ENCODE data around the gene ANO1. TPM values are rescaled to one million over a fixed set of nuclear protein-coding genes. Genes with fewer than 3 reads are reported as not detected.

The ANO1 gene
- total and polyA plus RNA-seq, 2 donors (not counting 1 experiment from before 2014, with no cell fraction given), result not detected

- ChIA-PET POLR2A (no interaction called here), CTCF (no interaction called here)
- Histone ChIP-seq H3K9me3 (ENCODE audit: control extremely low read depth in 1 of 3, control insufficient read depth in 2 of 3, insufficient read depth in 1 of 3, low read length in 2 of 3) (no peaks in the 10 kb centered on the region), H3K79me2 (ENCODE audit: control insufficient read depth, insufficient read depth, low read length) (no peaks in the 10 kb centered on the region), H3K4me3 (ENCODE audit: control extremely low read depth in 1 of 5, extremely low read depth in 1 of 5, insufficient read depth in 1 of 5, low read depth in 2 of 5, low read length in 4 of 5) (no peak overlapping the region), H3K4me1 (ENCODE audit: control insufficient read depth in 2 of 2, insufficient read depth in 2 of 2, low read length in 2 of 2) (no peaks in the 10 kb centered on the region), H3K4me2 (replicated peaks; ENCODE audit: low read depth, low read length, poor library complexity, severe bottlenecking) (no peak overlapping the region), H3K36me3 (replicated peaks in 1 of 2; ENCODE audit: control extremely low read depth in 1 of 2, control insufficient read depth in 1 of 2, extremely low read depth in 1 of 2, insufficient read depth in 2 of 2, low read length in 1 of 2) (no peaks in the 10 kb centered on the region), H3K27me3 (replicated peaks in 1 of 4; ENCODE audit: control extremely low read depth in 1 of 4, control insufficient read depth in 3 of 4, insufficient read depth in 4 of 4, low read length in 3 of 4) (peaks cover 0 to 16% (median 3%) of the 10 kb centered on the region in 4 experiments), H3K9ac (ENCODE audit: low read length) (no peak overlapping the region), H3K27ac (ENCODE audit: low read length in 2 of 2) (no peak overlapping the region), H2AFZ (ENCODE audit: insufficient read depth, low read depth, low read length, poor library complexity, severe bottlenecking) (no peak overlapping the region), H4K20me1 (ENCODE audit: control insufficient read depth, insufficient read depth, low read length, poor library complexity, severe bottlenecking) (no peaks in the 10 kb centered on the region)
- Mint-ChIP-seq H3K9me3 (ENCODE audit: insufficient read depth) (no peaks in the 10 kb centered on the region), H3K27ac (no peak overlapping the region), H3K27me3 (peaks cover 9% of the 10 kb centered on the region), H3K4me1 (peaks cover 2% of the 10 kb centered on the region), H3K4me3 (no peak overlapping the region)
- peak; percentile 36 for TF ChIP-seq CTCF (IDR thresholded peaks at IDR 0.05)
- no peak for TF ChIP-seq EZH2 (IDR thresholded peaks at IDR 0.05; ENCODE audit: borderline replicate concordance, insufficient read depth, low read depth, low read length, poor library complexity, severe bottlenecking)
- WGBS (ENCODE audit: insufficient coverage), result 21% methylated on average over 21 of the region's 22 CpGs
- ATAC-seq (ENCODE audit: low read depth) (no peak), DNase-seq (peak; percentile 32)
- intact Hi-C loops (cut with micrococcal nuclease), result no loop called here
Measured at GRCh38 chr11:70191495-70192140, 113.5 kb downstream of the ANO1 start.

- peaks cover 2% of the 10 kb centered on the region for H3K4me1 Mint-ChIP-seq
- H3K27ac ChIP-seq (ENCODE audit: low read length in 2 of 2), result no peak overlapping the region
- no peak overlapping the region for H3K9ac ChIP-seq (ENCODE audit: low read length)
- no peaks in the 10 kb centered on the region for H3K79me2 ChIP-seq (ENCODE audit: control insufficient read depth, insufficient read depth, low read length)
- H3K4me3 ChIP-seq (ENCODE audit: control extremely low read depth in 1 of 5, extremely low read depth in 1 of 5, insufficient read depth in 1 of 5, low read depth in 2 of 5, low read length in 4 of 5), result no peak overlapping the region
- no peak overlapping the region for H3K27ac Mint-ChIP-seq
- H2AFZ ChIP-seq (ENCODE audit: insufficient read depth, low read depth, low read length, poor library complexity, severe bottlenecking), result no peak overlapping the region
- H3K9me3 Mint-ChIP-seq (ENCODE audit: insufficient read depth), result no peaks in the 10 kb centered on the region
- no peaks in the 10 kb centered on the region for H4K20me1 ChIP-seq (ENCODE audit: control insufficient read depth, insufficient read depth, low read length, poor library complexity, severe bottlenecking)
- H3K4me2 ChIP-seq (replicated peaks; ENCODE audit: low read depth, low read length, poor library complexity, severe bottlenecking), result no peak overlapping the region
- H3K4me1 ChIP-seq (ENCODE audit: control insufficient read depth in 2 of 2, insufficient read depth in 2 of 2, low read length in 2 of 2), result no peaks in the 10 kb centered on the region
- ChIA-PET CTCF (no interaction called here), POLR2A (no interaction called here)
- intact Hi-C loops (cut with micrococcal nuclease), result no loop called here
- TF ChIP-seq EZH2 (IDR thresholded peaks at IDR 0.05; ENCODE audit: borderline replicate concordance, insufficient read depth, low read depth, low read length, poor library complexity, severe bottlenecking), result no peak
- no peak for TF ChIP-seq CTCF (IDR thresholded peaks at IDR 0.05)
- ATAC-seq (ENCODE audit: low read depth) (no peak), DNase-seq (no peak)
- H3K9me3 ChIP-seq (ENCODE audit: control extremely low read depth in 1 of 3, control insufficient read depth in 2 of 3, insufficient read depth in 1 of 3, low read length in 2 of 3), result no peaks in the 10 kb centered on the region
- H3K27me3 Mint-ChIP-seq, result peaks cover 9% of the 10 kb centered on the region
- 86% methylated on average over 15 of the region's 15 CpGs for WGBS (ENCODE audit: insufficient coverage)
- H3K27me3 ChIP-seq (replicated peaks in 1 of 4; ENCODE audit: control extremely low read depth in 1 of 4, control insufficient read depth in 3 of 4, insufficient read depth in 4 of 4, low read length in 3 of 4), result peaks cover 0 to 16% (median 3%) of the 10 kb centered on the region in 4 experiments
- no peaks in the 10 kb centered on the region for H3K36me3 ChIP-seq (replicated peaks in 1 of 2; ENCODE audit: control extremely low read depth in 1 of 2, control insufficient read depth in 1 of 2, extremely low read depth in 1 of 2, insufficient read depth in 2 of 2, low read length in 1 of 2)
- no peak overlapping the region for H3K4me3 Mint-ChIP-seq
Measured at GRCh38 chr11:70192666-70193410, 114.7 kb downstream of the ANO1 start.

Measured in B cell (primary cell).